ENCODE results near the gene BRPF3. TPM values are rescaled to one million over a fixed set of nuclear protein-coding genes. Genes with fewer than 3 reads are reported as not detected.

Gene BRPF3
- total RNA-seq, 1 experiment from 2014 or later = 43.4 TPM

GRCh38 chr6:36223706-36224105 is 27.2 kb downstream of the BRPF3 start:
- Histone ChIP-seq H3K79me2 (ENCODE audit: insufficient read depth, low read length) (no peaks in the 10 kb centered on the region), H2BK20ac (ENCODE audit: low read depth, low read length, poor library complexity, severe bottlenecking) (no peak overlapping the region), H4K20me1 (ENCODE audit: control insufficient read depth, insufficient read depth, insufficient read length) (no peaks in the 10 kb centered on the region), H3K4me2 (ENCODE audit: insufficient read depth, insufficient read length, low read length) (no peak overlapping the region), H4K91ac (ENCODE audit: insufficient read length, low read depth, low read length) (no peak overlapping the region), H3K27ac (ENCODE audit: insufficient read length, low read depth, low read length) (no peak overlapping the region), H3K18ac (ENCODE audit: insufficient read length, low read depth, low read length) (no peak overlapping the region), H2AK5ac (ENCODE audit: insufficient read length, low read length) (no peak overlapping the region), H2BK12ac (ENCODE audit: insufficient read length, low read depth, low read length) (no peak overlapping the region), H2BK120ac (ENCODE audit: low read depth, low read length, poor library complexity, severe bottlenecking) (no peak overlapping the region), H3K4ac (ENCODE audit: low read depth, low read length) (no peak overlapping the region), H4K8ac (replicated peaks; ENCODE audit: insufficient read length, low read depth, low read length) (no peak overlapping the region), H3K9ac (ENCODE audit: extremely low read depth, insufficient read length, low read length) (no peak overlapping the region), H2BK5ac (ENCODE audit: insufficient read length, low read length) (no peak overlapping the region), H3K79me1 (ENCODE audit: insufficient read depth, low read depth, low read length, poor library complexity, severe bottlenecking) (no peaks in the 10 kb centered on the region), H3K9me3 (ENCODE audit: control insufficient read depth, low read depth, low read length) (no peaks in the 10 kb centered on the region), H4K5ac (ENCODE audit: insufficient read length, low read depth, low read length) (no peak overlapping the region), H3K23ac (ENCODE audit: insufficient read length, low read depth, low read length) (no peak overlapping the region), H3K14ac (ENCODE audit: insufficient read depth, low read length) (no peak overlapping the region), H3K4me1 (ENCODE audit: insufficient read depth, low read length) (no peaks in the 10 kb centered on the region), H2BK15ac (ENCODE audit: low read depth, low read length) (no peak overlapping the region), H3K23me2 (ENCODE audit: insufficient read length, low read depth, low read length, poor library complexity, severe bottlenecking) (no peaks in the 10 kb centered on the region), H3T11ph (ENCODE audit: low read length) (no peak overlapping the region), H2AFZ (ENCODE audit: low read length) (no peak overlapping the region), H3K27me3 (ENCODE audit: insufficient read depth, low read length) (no peaks in the 10 kb centered on the region), H3K56ac (ENCODE audit: insufficient read length, low read depth, low read length) (no peak overlapping the region)
- peaks cover 7 to 81% (median 67%) of the 10 kb centered on the region in 3 experiments for H3K36me3 Mint-ChIP-seq (ENCODE audit: insufficient read depth in 1 of 3, low read depth in 3 of 3)
- no CpG with 5 or more reads among the region's 1 CpG for WGBS (ENCODE audit: extremely low coverage, insufficient read length, low lambda C conversion rate)
- DNase-seq = no peak
- H3K4me1 Mint-ChIP-seq = no peaks in the 10 kb centered on the region
- no peaks in the 10 kb centered on the region for H3K27me3 Mint-ChIP-seq (ENCODE audit: low read depth)
- H3K9me3 Mint-ChIP-seq = no peaks in the 10 kb centered on the region
- no peak overlapping the region for H3K27ac Mint-ChIP-seq
- no peak overlapping the region for H3K4me3 Mint-ChIP-seq
- TF ChIP-seq CTCF (conservative IDR thresholded peaks at IDR 0.05) = no peak

Data from H9 (cell line).